GM21619 (cell line): Measurements from ENCODE around the gene UBC.
"Not testable (repeated sequence)": the region's sequence is repeated elsewhere in the genome, so short reads cannot be mapped to it uniquely, and the experiment has no call there.

Experiments
- ATAC-seq: cut with Tn5 transposase; IDR thresholded peaks from one replicate; pipeline ENCODE4 v1.9.1; 2021; ENCODE audit not compliant: unreplicated experiment

UBC gene

DNA sequence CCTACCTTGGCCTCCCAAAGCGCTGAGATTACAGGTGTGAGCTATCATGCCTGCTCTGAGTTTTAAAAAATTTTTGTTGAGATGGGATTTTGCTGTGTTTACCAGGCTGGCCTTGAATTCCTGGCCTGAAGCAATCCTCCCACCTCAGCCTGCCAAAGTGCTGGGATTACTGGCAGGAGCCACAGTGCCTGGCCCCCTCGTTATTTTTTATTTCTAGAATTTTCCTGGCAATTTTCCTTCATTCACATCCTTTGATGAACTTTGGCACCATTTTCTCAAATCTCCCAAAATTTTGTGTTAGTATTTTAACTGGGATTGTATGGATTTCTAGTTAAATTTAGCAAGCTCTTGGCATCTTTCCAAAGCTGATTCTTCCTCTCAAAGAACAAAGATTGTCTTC lies 26.2 kb downstream of the UBC start:
- ATAC-seq: no peak

DNA sequence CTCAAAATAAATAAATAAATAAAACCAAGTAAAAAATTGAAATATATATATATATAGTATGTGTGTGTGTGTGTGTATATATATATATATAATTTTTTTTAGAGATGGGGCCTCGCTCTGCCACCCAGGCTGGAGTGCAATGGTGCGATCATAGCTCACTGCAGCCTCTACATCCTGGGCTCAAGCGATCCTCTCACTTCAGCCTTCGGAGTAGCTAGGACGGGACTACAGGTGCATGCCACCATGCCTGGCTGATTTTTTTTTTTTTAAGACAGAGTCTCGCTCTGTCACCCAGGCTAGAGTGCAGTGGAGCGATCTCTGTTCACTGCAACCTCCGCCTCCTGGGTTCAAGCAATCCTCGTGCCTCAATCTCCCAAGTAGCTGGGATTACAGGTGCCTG lies 26.7 kb downstream of the UBC start:
- ATAC-seq: not testable (repeated sequence)

DNA sequence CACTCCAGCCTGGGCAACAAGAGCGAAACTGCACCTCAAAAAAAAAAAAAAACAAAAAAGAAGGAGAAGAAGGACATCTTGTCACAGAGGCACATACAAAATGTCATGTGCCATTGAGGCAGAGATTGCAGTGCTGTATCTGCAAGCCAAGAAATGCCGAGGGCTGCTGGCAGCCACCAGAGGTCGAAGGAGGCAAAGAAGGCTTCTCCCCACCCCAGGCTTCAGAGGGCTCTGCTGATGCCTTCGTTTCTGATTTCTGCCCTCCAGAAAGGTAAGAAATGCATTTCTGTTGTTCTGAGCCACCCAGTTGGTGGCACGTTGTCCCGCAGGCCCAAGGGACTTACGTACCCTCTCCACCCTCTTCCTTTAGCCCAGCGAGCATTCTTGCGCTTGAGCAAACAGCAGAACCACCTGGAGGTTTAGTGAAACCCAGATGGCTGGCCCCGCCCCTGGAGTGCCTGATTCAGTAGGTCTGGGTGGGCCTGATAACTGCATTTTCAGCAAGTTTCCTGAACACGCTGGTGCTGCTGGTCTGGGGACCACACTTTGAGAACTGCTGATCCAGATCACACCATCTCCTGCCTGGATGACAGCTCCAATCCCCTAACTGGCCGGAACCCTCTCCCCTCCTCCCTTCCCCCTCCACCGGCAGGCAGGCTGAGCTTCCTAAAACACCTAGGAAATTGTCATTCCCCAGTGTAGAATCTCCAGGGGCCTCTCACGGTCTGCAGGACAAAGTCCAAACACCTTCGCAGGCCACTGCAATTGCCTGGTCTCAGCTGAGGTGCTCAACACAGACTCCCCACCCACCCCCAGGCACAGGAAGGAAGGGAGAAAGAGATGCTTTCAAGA lies 29.6 kb downstream of the UBC start:
- ATAC-seq: peak; percentile 94

DNA sequence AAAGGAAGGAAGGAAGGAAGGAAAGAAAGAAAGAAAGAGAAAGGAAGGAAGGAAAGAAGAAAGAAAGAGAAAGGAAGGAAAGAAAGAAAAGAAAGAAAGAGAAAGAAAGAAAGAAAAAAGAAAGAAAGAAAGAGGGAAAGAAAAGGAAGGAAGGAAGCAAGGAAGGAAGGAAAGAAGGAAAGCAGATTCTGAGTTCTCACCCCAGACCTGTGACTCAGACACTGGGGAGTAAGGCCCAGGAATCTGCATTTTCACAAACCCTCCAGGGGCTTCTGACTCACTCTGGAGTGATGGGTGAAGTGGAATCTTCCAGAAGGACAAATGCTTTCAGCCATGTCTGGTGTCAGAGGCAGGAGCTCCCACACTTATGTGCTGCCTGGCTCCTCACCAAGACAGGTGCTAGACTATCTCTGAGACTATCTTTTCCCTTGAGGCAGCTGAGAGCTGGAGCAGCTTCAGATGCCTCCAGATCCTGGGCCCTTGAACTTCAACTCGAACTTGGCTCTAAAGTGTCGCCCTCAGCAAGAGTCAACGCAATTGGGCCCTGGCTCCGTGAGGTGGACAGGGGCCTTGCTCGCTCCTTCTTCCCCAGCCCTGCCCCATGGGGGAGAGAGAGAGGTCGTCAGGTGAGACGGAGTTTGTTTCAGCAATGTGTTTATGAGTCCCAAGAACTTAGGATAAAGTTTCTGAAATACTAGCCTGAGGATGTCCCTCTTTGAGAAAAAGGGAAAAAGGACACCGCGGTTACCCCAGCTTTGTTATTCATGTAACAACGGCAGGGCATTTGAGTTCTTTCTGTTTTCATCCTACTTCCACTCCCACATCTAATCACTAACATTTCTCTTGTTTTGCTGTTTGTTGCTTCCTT lies 31.0 kb downstream of the UBC start:
- no peak for ATAC-seq

DNA sequence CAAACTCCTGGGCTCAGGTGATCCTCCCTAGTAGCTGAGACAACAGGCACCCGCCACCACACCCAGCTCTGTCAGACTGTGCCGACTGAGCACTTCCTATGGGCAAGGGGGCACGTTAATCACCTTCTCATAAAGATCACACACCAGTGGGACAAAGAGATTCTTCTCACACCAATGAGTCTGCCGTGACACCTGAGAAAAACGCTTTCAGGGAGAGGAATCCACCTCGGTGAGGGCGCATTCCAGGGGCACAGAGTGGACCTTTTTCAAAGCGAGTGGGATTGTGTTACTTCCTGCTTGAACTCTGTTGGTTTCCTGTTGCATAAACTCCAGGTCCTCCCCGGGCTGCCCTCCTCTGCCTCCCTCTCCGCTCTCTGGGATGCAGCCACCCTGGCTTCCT lies 33.3 kb downstream of the UBC start:
- no peak for ATAC-seq

DNA sequence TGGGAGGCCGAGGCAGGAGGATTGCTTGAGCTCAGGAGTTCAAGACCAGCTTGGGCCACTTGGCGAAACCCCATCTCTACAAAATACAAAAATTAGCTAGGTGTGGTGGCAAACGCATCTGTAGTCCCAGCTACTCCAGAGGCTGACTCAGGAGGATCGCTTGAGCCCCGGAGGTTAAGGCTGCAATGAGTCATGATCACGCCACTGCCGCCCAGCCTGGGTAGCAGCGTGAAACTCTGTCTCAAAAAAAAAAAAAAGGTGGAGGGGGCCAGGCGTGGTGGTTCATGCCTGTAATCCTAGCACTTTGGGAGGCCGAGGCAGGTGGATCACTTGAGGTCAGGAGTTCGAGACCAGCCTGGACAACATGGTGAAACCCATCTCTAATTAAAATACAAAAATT lies 34.1 kb downstream of the UBC start:
- not testable (repeated sequence) for ATAC-seq

DNA sequence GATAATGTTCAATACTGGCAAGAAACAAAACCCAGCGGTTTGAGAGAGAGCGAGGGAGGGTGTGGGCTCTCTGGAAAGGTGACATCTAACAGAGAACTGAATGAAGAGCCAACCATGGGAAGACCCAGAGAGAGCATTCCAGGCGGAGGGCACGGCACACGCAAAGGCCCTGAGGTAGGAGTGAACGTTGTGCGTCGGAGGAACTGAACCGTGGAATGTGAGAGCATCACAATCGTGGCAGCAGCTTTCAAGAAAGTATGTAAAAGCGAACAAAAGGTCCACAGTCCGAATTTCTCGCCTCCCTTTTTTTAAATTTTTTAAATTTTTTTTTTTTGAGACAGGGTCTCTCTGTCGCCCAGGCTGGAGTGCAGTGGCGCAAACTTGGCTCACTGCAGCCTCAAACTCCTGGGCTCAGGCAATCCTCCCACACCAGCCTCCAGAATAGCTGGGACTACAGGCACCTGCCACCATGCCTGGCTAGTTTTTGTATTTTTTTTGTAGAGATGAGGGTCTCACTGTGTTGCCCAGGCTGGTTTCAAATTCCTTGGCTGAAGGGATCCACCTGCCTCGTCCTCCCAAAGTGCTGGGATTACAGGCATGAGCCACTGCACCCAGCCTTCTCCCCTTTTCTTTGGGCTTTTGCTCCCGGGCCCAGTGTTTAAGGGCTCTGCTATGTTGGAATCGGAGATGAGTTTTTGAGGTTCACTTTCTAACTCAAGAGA lies 35.5 kb downstream of the UBC start:
- ATAC-seq: no peak

DNA sequence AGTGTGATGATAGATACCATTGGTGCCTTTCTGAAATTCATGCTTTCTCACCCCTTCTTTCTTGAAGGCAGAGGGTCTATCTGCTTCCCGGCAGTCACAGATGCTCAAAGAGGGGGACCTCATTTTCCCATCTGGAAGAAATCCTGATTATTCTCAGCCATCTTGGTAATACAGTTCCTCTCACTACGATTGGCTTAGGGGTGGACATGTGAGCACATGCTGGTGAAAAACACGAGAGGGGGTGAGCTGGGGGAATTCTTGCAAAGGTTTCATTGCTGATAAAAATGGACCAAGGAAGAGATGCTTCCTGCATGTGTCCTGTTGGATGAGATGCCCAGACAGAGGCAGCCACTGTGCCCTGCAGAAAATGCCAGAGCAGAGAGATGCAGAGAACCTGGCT lies 37.0 kb downstream of the UBC start:
- no peak for ATAC-seq

DNA sequence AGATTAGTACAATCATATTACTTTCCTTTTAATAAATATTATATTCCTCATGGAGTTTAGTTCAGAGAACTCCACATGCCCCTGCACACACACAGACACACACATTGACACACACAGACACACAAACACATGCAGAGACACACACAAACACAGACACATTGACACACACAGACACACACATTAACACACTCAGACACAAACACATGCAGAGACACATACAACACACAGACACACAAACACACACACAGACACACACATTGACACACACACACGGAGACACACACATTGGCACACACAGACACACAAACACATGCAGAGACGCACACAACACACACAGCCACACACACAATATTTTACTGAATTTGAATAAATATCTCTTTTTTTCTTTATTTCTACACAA lies 38.3 kb downstream of the UBC start:
- ATAC-seq: no peak

DNA sequence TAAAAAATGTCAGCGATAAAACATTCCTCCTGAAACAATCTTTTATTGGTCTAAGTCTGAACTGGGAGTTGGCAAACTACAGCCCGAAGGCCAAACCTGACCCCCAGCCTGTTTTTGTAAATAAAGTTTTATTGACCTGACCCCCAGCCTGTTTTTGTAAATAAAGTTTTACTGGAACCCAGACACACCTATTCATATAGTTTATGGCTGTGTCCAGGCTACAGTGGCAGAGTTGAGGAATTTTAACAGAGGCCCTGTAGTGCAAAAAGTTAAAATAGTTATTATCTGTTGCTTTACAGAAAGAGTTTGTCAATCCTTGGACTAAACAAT lies 38.7 kb downstream of the UBC start:
- no peak for ATAC-seq

DNA sequence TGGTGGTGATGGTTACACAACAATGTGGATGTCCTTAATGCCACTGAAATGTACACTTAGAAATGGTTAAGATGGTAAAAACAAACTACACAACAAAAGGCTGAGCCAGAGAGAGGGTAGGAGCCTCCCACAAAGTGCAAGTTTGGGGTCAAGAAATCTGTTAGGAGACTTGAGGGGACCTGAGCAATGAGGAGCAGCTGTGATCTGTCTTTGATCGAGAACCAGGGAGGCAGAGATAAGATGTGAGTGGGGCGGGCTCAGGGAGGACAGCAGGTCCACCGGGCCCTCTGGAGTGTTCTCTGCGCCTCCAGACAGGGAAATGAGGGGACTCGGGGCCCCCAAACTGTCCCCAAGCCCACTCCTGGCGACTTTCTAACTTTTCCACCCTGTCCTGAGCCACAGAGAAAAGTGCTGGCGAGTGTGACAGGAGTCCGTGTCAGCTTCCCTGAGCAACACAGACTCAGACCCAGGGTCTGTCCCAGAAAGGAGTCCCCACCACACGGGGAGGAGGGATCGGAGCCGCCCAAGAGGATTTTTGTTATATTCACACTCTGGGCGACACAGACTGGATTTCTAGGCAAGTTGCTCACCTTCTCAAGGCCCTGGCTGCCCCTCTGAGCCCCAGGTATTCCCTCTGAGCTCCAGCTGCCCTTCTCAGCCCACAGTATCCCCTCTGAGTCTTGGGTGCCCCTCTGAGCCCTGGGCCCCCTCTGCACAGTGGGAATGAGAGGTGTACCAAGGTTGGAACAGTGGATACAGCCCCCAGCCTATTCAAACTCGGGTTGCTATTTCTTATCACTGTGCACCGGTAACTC lies 39.3 kb downstream of the UBC start:
- no peak for ATAC-seq

DNA sequence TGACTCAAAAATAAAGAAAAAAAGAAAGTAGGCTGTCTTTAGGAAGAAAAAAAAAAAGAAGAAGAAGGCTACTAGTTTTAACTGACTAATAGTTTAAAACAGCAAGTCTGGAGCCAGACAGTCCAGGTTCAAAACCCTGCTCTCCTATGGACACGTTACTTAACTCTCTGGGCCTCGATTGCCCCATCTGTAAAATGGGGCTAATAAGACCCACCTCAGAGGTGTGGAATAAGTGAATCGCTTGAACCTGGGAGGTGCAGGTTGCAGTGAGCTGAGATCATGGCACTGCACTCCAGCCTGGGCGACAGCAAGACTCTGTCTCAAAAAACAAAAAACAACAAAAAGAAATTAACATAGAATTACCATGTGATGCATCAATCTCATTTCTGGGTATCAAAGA lies 40.3 kb downstream of the UBC start:
- ATAC-seq: no peak

DNA sequence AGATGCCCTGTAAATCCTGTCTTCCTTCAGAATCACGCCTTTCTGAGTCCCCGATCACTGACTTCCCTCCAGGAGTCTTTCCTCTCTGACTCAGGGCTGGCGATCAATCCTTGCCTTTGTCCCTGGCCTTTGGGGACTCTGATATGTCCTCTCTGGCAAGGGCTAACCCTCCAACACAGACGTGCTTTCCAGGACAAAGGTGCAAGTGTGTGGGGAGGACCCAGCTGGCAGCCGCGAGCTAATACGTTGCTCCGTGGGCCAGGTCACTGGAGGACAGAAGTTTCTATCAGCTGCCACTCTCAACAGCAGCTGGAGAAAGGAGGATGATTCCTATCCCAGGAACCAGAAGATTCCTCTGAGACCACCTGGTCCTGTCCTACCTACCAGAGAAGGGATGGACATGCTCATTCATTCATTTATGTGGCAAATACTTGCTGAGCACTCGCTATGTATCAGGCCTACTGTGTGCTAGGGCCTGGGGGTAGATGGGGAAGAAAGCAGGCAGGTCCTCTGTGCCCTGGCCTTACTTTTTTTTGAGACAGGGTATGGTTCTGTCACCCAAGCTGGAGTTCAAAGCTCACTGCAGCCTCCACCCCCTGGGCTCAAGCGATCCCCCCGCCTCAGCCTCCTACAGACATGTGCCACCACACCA lies 42.3 kb downstream of the UBC start:
- no peak for ATAC-seq

DNA sequence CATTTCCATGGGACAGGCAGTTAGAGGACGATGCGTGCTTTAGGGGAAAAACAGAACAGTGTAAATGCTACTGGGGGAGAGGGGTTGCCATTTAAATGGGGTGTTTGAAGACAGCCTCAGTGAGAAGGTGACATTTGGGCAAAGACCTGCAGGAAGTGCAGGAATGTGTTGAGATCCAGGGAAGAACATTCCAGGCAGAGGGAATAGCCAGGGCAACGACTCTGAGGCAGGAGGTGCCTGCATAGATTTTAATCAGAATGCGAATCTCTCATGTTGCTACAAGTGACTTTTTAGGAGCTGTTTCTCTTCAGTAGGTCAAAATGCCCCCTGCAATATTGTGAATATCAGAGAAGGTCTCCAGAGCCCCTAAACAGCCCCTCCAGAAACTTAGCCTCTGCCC lies 43.2 kb downstream of the UBC start:
- no peak for ATAC-seq

DNA sequence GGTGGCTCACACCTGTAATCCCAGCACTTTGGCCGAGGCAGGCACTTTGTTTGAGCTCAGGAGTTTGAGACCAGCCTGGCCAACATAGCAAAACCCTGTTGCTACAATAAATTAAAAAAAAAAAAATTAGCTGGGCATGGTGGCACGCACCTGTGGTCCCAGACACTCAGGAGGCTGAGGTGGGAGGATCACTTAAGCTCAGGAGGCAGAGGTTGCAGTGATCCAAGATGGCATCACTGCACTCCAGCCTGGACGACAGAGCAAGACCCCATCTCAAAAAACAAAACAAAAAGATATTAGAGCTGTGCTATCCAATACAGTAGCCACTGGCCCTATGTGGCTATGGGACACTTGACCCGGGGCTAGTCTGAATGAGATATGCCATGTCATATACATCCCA lies 43.9 kb downstream of the UBC start:
- ATAC-seq: no peak

DNA sequence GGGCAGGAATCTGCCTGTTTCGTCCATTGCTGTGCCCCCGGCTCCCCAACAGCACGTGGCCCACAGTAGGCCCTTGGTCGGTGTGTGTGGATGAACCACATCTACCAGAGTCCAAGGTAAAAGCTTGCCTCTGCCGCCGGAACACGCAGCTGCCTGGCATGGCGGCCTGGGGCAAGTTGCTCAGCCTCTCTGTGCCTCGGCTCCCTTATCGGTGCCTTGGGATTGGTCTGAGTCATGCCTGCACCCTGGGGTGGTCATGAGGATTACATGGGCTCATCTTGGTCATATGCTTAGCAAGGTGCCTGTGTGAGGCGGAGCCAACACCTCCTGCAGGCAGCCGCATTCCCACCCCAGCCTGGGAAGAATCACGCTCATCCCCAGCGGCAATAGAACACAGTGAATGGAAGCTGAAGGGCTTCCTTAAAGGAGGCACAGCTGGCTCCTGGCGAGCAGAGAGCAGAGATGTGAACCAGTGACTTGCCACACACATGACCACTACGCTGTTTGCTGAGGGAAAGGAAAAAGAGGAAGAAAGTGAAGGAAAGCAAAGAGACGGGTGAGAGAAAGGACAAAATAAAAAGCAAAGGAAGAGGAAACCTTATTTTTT lies 45.3 kb downstream of the UBC start:
- no peak for ATAC-seq

DNA sequence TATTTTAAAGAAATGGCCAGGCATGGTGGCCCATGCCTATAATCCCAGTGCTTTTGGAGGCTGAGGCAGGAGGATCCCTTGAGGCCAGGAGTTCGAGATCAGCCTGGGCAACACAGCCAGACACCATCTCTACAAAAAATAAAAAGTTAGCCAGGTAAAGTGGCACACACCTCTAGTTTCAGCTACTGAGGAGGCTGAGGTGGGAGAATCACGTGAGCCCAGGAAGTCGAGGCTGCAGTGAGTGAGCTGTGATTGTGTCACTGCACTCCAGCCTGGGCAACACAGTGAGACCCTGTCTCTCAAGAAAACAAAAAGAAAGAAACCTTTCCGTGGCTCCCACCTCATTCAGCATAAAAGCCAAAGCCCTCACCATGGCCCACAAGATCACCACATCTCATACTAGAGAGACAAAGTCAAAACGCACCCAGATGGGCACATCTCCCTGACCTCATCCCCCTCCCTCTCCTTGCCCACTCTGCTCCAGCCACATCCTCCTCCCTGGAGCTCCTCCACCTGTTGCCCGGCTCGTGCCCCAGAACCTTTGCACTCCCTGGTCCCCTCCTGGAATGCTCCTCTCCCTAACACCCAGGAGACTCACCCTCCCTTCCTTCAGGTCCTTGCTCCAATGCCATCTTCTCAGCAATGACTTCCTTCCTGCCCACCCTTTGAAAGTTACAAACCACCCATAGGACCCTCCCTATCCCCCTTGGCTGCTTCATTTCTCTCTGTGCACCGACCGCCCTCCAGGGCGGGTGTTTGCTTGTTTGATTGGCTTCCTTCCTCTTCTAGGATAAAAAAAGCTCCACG lies 46.0 kb downstream of the UBC start:
- no peak for ATAC-seq

DNA sequence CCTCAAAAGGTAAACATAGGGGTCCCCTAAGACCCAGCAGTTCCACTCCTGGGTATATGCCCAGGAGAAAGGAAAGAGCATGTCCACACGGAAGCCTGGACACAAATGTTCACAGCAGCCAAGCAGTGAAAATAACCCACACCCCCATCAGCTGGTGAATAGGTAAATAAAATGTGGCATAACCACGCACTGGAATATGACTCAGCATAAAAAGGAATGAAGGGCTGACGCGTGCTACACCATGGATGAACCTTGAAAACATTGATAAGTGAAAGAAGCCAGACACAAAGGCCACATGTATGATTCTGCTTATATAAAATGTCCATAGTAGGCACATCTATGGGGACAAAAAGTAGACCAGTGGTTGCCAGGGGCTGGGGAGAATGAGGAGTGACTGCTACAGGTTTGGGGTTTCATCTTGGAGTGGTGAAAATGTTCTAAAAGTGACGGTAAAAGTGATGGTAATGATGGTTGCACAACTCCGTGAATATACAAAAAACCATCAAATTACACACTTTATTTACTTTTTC lies 47.0 kb downstream of the UBC start:
- no peak for ATAC-seq

DNA sequence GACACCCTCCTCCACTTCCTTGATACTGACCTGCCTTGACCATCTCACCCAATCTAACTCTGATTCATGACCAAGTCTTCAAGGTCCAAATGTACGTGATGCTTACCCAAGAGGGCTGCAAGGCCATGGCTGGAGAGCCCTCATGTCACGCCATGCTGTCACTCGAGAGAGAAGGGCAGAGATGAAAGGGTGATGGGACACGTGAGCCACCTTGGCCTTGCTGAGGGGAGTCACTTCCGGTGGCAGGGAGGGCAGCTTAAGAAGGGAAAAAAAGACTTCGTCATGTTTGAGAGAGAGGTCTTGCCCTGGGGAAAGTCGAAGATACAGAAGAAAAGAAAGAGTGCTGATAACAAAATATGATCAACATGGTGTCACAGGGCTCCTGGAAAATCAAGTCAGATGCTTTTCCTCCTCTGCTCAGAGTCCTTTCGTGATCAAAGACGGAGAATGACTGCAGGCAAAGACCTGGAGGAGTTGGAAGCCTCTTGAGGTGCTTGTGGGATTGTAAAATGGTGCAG lies 47.5 kb downstream of the UBC start:
- ATAC-seq: no peak
